HG03432 (cell line): ENCODE measurements around the gene ABCB11.

Experiments used
- ATAC-seq: cut with Tn5 transposase; IDR thresholded peaks from one replicate; pipeline ENCODE4 v1.9.1; 2021; ENCODE audit warnings: mild to moderate bottlenecking, moderate library complexity; ENCODE audit not compliant: unreplicated experiment

Gene ABCB11

GRCh38 chr2:168981651-168982050 is 49.5 kb downstream of the ABCB11 start:
- no peak for ATAC-seq

GRCh38 chr2:168978461-168978861 is 52.7 kb downstream of the ABCB11 start:
- no peak for ATAC-seq

- no peak for ATAC-seq
These were observed 53.5 kb downstream of the ABCB11 start for GRCh38 chr2:168977608-168978007.

- no peak for ATAC-seq
These were observed 55.0 kb downstream of the ABCB11 start for GRCh38 chr2:168976034-168976654.

GRCh38 chr2:168974428-168974827 is 56.7 kb downstream of the ABCB11 start:
- ATAC-seq, result no peak

GRCh38 chr2:168971261-168971660 is 59.9 kb downstream of the ABCB11 start:
- ATAC-seq, result no peak

GRCh38 chr2:168970711-168971233 is 60.4 kb downstream of the ABCB11 start:
- ATAC-seq, result no peak

- ATAC-seq, result no peak
These were observed 61.3 kb downstream of the ABCB11 start for GRCh38 chr2:168969865-168970264.

GRCh38 chr2:168968342-168968741 is 62.8 kb downstream of the ABCB11 start:
- ATAC-seq, result no peak

GRCh38 chr2:168964251-168964807 is 66.8 kb downstream of the ABCB11 start:
- ATAC-seq, result no peak

GRCh38 chr2:168962636-168963035 is 68.5 kb downstream of the ABCB11 start:
- no peak for ATAC-seq

GRCh38 chr2:168961450-168962229 is 69.5 kb downstream of the ABCB11 start:
- ATAC-seq, result peak; percentile 94

GRCh38 chr2:168956392-168956791 is 74.7 kb downstream of the ABCB11 start:
- no peak for ATAC-seq

GRCh38 chr2:168955321-168955720 is 75.8 kb downstream of the ABCB11 start:
- ATAC-seq, result no peak

- ATAC-seq, result no peak
These were observed 76.9 kb downstream of the ABCB11 start for GRCh38 chr2:168954256-168954655.

GRCh38 chr2:168952424-168952823 is 78.7 kb downstream of the ABCB11 start:
- ATAC-seq, result no peak

- ATAC-seq, result no peak
These were observed 79.3 kb downstream of the ABCB11 start for GRCh38 chr2:168951871-168952270.

- ATAC-seq, result no peak
These were observed 81.8 kb downstream of the ABCB11 start for GRCh38 chr2:168949324-168949723.

- ATAC-seq, result peak; percentile 67
These were observed 82.4 kb downstream of the ABCB11 start for GRCh38 chr2:168948621-168949212.

- ATAC-seq, result no peak
These were observed 85.6 kb downstream of the ABCB11 start for GRCh38 chr2:168945508-168945907.

- no peak for ATAC-seq
These were observed 87.1 kb downstream of the ABCB11 start for GRCh38 chr2:168944065-168944464.

- no peak for ATAC-seq
These were observed 89.8 kb downstream of the ABCB11 start for GRCh38 chr2:168941297-168941696.
